Measurements from ENCODE around the gene ERO1A.

ERO1A gene

DNA sequence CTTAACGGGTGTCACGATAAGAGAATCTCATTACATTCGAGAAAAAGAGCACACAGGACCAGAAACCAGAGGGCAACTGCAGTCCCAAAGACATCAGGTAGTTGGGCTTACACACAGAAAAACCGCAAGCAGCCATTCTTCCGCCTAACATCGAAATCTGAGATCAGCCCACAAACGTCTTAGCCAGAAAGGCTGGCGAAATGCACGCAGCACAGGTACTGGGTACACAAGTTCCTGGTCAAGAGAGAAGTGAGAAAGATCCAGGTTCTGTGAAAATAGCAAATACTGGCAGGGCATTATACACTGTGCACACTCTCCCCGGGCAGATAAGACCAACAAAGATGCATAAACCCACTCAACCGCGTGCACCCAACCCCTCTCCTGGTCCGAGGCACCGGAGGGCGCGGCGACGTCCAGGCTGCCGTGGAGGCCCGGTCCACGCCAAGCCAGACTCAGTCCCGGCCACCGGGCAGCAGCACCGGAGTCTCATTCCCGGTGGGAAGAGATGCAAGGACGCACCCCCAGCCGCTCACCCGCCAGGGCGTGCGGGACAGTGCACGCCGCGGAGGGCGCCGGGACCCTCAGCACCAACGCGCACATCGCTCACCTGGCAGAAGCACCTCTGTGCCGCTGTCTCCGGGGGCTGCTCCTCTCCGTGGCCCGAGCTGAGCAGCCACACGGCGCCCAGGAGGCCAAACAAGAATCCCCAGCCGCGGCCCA is 437 bp downstream of the ERO1A start (continued):
- no peak for TF ChIP-seq ZNF530 (tag by site-specific recombination; IDR thresholded peaks at IDR 0.05; ENCODE audit: low read depth)
- no peak for TF ChIP-seq REPIN1 (tag by site-specific recombination; IDR thresholded peaks at IDR 0.05; ENCODE audit: low read depth)
- TF ChIP-seq ZNF174 (tag by site-specific recombination; IDR thresholded peaks at IDR 0.05): no peak
- no peak for TF ChIP-seq ZNF121 (tag by site-specific recombination; IDR thresholded peaks at IDR 0.05)
- 0 out of 2 replicates have a peak, but pooled peaks have one; percentile 23 for TF ChIP-seq BCL11B (tag by site-specific recombination; IDR thresholded peaks at IDR 0.05; ENCODE audit: low read depth)
- no peak for TF ChIP-seq ZNF514 (tag by site-specific recombination; IDR thresholded peaks at IDR 0.05)
- no peak for TF ChIP-seq ZNF133 (tag by site-specific recombination; IDR thresholded peaks at IDR 0.05)
- no peak; the same call in 1 of the 2 replicates for TF ChIP-seq FEZF1 (tag by site-specific recombination; IDR thresholded peaks at IDR 0.05)
- TF ChIP-seq, protein P1, sequence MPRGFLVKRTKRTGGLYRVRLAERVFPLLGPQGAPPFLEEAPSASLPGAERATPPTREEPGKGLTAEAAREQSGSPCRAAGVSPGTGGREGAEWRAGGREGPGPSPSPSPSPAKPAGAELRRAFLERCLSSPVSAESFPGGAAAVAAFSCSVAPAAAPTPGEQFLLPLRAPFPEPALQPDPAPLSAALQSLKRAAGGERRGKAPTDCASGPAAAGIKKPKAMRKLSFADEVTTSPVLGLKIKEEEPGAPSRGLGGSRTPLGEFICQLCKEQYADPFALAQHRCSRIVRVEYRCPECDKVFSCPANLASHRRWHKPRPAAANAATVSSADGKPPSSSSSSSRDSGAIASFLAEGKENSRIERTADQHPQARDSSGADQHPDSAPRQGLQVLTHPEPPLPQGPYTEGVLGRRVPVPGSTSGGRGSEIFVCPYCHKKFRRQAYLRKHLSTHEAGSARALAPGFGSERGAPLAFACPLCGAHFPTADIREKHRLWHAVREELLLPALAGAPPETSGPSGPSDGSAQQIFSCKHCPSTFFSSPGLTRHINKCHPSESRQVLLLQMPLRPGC (tag by site-specific recombination; IDR thresholded peaks at IDR 0.05): no peak
- no peak for TF ChIP-seq CTCF (tag by site-specific recombination; IDR thresholded peaks at IDR 0.05)
- no peak for TF ChIP-seq ZNF639 (tag by site-specific recombination; IDR thresholded peaks at IDR 0.05)
- TF ChIP-seq ZNF488 (tag by site-specific recombination; IDR thresholded peaks at IDR 0.05): no peak
- 0 out of 2 replicates have a peak, but pooled peaks have one; percentile 12 for TF ChIP-seq KLF8 (tag by site-specific recombination; IDR thresholded peaks at IDR 0.05)
- no peak for TF ChIP-seq ZNF529 (tag by site-specific recombination; IDR thresholded peaks at IDR 0.05; ENCODE audit: insufficient replicate concordance)
- no peak for TF ChIP-seq ZNF747 (tag by site-specific recombination; IDR thresholded peaks at IDR 0.05)
- TF ChIP-seq ZNF837 (tag by site-specific recombination; IDR thresholded peaks at IDR 0.05): no peak
- no peak for TF ChIP-seq ZNF658 (tag by site-specific recombination; IDR thresholded peaks at IDR 0.05)
- TF ChIP-seq SP3 (tag by site-specific recombination; IDR thresholded peaks at IDR 0.05): no peak
- no peak for TF ChIP-seq ZNF426 (tag by site-specific recombination; IDR thresholded peaks at IDR 0.05)
- TF ChIP-seq, protein P2, sequence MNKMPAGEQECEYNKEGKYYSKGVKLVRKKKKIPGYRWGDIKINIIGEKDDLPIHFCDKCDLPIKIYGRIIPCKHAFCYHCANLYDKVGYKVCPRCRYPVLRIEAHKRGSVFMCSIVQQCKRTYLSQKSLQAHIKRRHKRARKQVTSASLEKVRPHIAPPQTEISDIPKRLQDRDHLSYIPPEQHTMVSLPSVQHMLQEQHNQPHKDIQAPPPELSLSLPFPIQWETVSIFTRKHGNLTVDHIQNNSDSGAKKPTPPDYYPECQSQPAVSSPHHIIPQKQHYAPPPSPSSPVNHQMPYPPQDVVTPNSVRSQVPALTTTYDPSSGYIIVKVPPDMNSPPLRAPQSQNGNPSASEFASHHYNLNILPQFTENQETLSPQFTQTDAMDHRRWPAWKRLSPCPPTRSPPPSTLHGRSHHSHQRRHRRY (tag by site-specific recombination; IDR thresholded peaks at IDR 0.05): no peak
- no peak for TF ChIP-seq ZNF391 (tag by site-specific recombination; IDR thresholded peaks at IDR 0.05; ENCODE audit: borderline replicate concordance, low read depth)
- TF ChIP-seq, protein P3, sequence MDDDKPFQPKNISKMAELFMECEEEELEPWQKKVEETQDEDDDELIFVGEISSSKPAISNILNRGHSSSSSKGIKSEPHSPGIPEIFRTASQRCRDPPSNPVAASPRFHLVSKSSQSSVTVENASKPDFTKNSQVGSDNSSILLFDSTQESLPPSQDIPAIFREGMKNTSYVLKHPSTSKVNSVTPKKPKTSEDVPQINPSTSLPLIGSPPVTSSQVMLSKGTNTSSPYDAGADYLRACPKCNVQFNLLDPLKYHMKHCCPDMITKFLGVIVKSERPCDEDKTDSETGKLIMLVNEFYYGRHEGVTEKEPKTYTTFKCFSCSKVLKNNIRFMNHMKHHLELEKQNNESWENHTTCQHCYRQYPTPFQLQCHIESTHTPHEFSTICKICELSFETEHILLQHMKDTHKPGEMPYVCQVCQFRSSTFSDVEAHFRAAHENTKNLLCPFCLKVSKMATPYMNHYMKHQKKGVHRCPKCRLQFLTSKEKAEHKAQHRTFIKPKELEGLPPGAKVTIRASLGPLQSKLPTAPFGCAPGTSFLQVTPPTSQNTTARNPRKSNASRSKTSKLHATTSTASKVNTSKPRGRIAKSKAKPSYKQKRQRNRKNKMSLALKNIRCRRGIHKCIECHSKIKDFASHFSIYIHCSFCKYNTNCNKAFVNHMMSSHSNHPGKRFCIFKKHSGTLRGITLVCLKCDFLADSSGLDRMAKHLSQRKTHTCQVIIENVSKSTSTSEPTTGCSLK (tag by site-specific recombination; IDR thresholded peaks at IDR 0.05): no peak
- TF ChIP-seq ZNF621 (tag by site-specific recombination; IDR thresholded peaks at IDR 0.05): no peak
- peak; percentile 97 for TF ChIP-seq ZBTB20 (tag by site-specific recombination; IDR thresholded peaks at IDR 0.05)
- no peak for TF ChIP-seq ZNF221 (tag by site-specific recombination; IDR thresholded peaks at IDR 0.05; ENCODE audit: borderline replicate concordance)
- no peak for TF ChIP-seq ZNF138 (tag by site-specific recombination; IDR thresholded peaks at IDR 0.05; ENCODE audit: borderline replicate concordance)
- peak; percentile 23; the same call in 1 of the 2 replicates for TF ChIP-seq ZXDB (tag by site-specific recombination; IDR thresholded peaks at IDR 0.05)
- TF ChIP-seq ZNF175 (tag by site-specific recombination; IDR thresholded peaks at IDR 0.05): no peak
- no peak for TF ChIP-seq HOXD13 (CRISPR knock-in tag; IDR thresholded peaks at IDR 0.05; ENCODE audit: borderline replicate concordance)
- TF ChIP-seq WT1 (tag by site-specific recombination; IDR thresholded peaks at IDR 0.05): no peak
- no peak; the same call in 1 of the 2 replicates for TF ChIP-seq ZNF366 (tag by site-specific recombination; conservative IDR thresholded peaks at IDR 0.05)
- TF ChIP-seq YY1 (tag by site-specific recombination; IDR thresholded peaks at IDR 0.05): no peak; the same call in 1 of the 2 replicates

Data from HEK293 (cell line).